ENCODE results near the gene NEO1. TPM values are rescaled to one million over a fixed set of nuclear protein-coding genes. Genes with fewer than 3 reads are reported as not detected.
"Not testable (repeated sequence)": the region's sequence is repeated elsewhere in the genome, so short reads cannot be mapped to it uniquely, and the experiment has no call there.

Gene NEO1
- polyA plus RNA-seq, 1 donor from 2014 or later: 57.0 TPM

DNA sequence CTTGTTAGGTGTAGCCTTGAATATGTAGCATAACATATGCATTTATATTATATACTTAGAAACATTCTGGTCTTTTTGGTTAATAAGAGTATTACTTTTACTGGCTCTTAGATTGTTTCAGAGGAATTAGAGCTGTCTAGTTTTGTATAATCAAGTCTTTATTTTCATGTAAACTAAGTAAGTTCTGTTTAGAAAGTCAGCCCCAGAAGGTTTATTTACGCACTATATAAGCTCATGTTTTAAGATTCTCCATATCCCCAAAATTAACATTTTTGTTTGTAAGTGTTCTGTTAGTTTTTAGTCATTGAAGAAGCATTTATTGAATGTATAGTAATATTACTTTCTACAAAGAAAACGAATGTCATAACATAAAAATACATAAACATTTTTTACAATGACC lies 158.4 kb downstream of the NEO1 start:
- no peak overlapping the region for H3K4me3 ChIP-seq (ENCODE audit: low read length)

DNA sequence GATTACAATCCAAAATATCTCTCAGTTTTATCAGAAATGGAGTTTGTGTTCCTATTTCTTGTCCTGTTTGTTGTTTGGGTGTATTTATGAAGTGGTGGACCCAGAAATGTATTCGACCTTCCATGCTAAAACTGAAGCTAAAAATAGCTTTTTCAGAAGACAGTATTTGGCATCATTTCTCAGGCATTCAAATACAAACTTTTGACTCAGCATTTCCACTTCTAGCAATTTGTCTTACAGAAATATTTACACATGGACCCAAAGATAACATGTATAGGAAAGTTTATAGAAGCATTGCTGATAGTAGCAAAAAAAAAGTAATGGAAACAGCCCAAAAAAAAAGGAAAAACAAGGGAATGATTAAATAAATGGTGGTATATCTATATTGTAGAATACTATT lies 160.2 kb downstream of the NEO1 start:
- no peaks in the 10 kb centered on the region for H3K79me2 ChIP-seq (replicated peaks; ENCODE audit: insufficient read depth, low read length)
- no peak overlapping the region for H3K27ac ChIP-seq (ENCODE audit: low read length)
- H4K20me1 ChIP-seq (ENCODE audit: insufficient read depth): no peaks in the 10 kb centered on the region
- no peaks in the 10 kb centered on the region for H3K9me2 ChIP-seq (ENCODE audit: insufficient read depth, low read length)
- TF ChIP-seq TAF1 (IDR thresholded peaks at IDR 0.05; ENCODE audit: low read depth): no peak
- H3K9ac ChIP-seq (ENCODE audit: low read length): no peak overlapping the region
- H3K9me3 ChIP-seq (ENCODE audit: low read length): no peaks in the 10 kb centered on the region
- peaks cover 3% of the 10 kb centered on the region for H3K36me3 ChIP-seq (ENCODE audit: insufficient read depth, low read length)
- H3K27me3 ChIP-seq (ENCODE audit: insufficient read depth, low read depth, low read length): no peaks in the 10 kb centered on the region
- H3K4me3 ChIP-seq (ENCODE audit: low read length): no peak overlapping the region
- H2AFZ ChIP-seq (ENCODE audit: low read depth, low read length): no peak overlapping the region
- H3F3A ChIP-seq (ENCODE audit: insufficient read depth, low read length, poor library complexity, severe bottlenecking): no peaks in the 10 kb centered on the region
- no peak overlapping the region for H3K4me2 ChIP-seq (ENCODE audit: low read length)

More for the DNA sequence above, 158.4 kb downstream of the NEO1 start:
- H3K4me2 ChIP-seq (ENCODE audit: low read length): no peak overlapping the region
- no peak overlapping the region for H3K27ac ChIP-seq (ENCODE audit: low read length)
- H3K79me2 ChIP-seq (replicated peaks; ENCODE audit: insufficient read depth, low read length): no peaks in the 10 kb centered on the region
- no peaks in the 10 kb centered on the region for H3K27me3 ChIP-seq (ENCODE audit: insufficient read depth, low read depth, low read length)
- H3K9me3 ChIP-seq (ENCODE audit: low read length): no peaks in the 10 kb centered on the region
- no peak overlapping the region for H2AFZ ChIP-seq (ENCODE audit: low read depth, low read length)
- TF ChIP-seq, protein P1, sequence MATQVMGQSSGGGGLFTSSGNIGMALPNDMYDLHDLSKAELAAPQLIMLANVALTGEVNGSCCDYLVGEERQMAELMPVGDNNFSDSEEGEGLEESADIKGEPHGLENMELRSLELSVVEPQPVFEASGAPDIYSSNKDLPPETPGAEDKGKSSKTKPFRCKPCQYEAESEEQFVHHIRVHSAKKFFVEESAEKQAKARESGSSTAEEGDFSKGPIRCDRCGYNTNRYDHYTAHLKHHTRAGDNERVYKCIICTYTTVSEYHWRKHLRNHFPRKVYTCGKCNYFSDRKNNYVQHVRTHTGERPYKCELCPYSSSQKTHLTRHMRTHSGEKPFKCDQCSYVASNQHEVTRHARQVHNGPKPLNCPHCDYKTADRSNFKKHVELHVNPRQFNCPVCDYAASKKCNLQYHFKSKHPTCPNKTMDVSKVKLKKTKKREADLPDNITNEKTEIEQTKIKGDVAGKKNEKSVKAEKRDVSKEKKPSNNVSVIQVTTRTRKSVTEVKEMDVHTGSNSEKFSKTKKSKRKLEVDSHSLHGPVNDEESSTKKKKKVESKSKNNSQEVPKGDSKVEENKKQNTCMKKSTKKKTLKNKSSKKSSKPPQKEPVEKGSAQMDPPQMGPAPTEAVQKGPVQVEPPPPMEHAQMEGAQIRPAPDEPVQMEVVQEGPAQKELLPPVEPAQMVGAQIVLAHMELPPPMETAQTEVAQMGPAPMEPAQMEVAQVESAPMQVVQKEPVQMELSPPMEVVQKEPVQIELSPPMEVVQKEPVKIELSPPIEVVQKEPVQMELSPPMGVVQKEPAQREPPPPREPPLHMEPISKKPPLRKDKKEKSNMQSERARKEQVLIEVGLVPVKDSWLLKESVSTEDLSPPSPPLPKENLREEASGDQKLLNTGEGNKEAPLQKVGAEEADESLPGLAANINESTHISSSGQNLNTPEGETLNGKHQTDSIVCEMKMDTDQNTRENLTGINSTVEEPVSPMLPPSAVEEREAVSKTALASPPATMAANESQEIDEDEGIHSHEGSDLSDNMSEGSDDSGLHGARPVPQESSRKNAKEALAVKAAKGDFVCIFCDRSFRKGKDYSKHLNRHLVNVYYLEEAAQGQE (IDR thresholded peaks at IDR 0.05; ENCODE audit: borderline replicate concordance): no peak
- TF ChIP-seq TAF1 (IDR thresholded peaks at IDR 0.05; ENCODE audit: low read depth): no peak
- TF ChIP-seq RAD21 (conservative IDR thresholded peaks at IDR 0.05): no peak
- TF ChIP-seq, protein P2, sequence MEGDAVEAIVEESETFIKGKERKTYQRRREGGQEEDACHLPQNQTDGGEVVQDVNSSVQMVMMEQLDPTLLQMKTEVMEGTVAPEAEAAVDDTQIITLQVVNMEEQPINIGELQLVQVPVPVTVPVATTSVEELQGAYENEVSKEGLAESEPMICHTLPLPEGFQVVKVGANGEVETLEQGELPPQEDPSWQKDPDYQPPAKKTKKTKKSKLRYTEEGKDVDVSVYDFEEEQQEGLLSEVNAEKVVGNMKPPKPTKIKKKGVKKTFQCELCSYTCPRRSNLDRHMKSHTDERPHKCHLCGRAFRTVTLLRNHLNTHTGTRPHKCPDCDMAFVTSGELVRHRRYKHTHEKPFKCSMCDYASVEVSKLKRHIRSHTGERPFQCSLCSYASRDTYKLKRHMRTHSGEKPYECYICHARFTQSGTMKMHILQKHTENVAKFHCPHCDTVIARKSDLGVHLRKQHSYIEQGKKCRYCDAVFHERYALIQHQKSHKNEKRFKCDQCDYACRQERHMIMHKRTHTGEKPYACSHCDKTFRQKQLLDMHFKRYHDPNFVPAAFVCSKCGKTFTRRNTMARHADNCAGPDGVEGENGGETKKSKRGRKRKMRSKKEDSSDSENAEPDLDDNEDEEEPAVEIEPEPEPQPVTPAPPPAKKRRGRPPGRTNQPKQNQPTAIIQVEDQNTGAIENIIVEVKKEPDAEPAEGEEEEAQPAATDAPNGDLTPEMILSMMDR (IDR thresholded peaks at IDR 0.05; ENCODE audit: poor library complexity, severe bottlenecking): no peak
- TF ChIP-seq EZH2 (IDR thresholded peaks at IDR 0.05; ENCODE audit: borderline replicate concordance, insufficient read depth, low read length, poor library complexity, severe bottlenecking): no peak
- TF ChIP-seq EP300 (conservative IDR thresholded peaks at IDR 0.05; ENCODE audit: poor library complexity, severe bottlenecking): no peak
- no peak for TF ChIP-seq SMC3 (conservative IDR thresholded peaks at IDR 0.05; ENCODE audit: poor library complexity)
- TF ChIP-seq MXI1 (conservative IDR thresholded peaks at IDR 0.05; ENCODE audit: poor library complexity, severe bottlenecking): no peak
- TF ChIP-seq POLR2AphosphoS5 (IDR thresholded peaks at IDR 0.05): no peak
- H3K9me2 ChIP-seq (ENCODE audit: insufficient read depth, low read length): no peaks in the 10 kb centered on the region
- peaks cover 3% of the 10 kb centered on the region for H3K36me3 ChIP-seq (ENCODE audit: insufficient read depth, low read length)
- H3K9ac ChIP-seq (ENCODE audit: low read length): no peak overlapping the region
- no peaks in the 10 kb centered on the region for H3F3A ChIP-seq (ENCODE audit: insufficient read depth, low read length, poor library complexity, severe bottlenecking)
- H4K20me1 ChIP-seq (ENCODE audit: insufficient read depth): no peaks in the 10 kb centered on the region

DNA sequence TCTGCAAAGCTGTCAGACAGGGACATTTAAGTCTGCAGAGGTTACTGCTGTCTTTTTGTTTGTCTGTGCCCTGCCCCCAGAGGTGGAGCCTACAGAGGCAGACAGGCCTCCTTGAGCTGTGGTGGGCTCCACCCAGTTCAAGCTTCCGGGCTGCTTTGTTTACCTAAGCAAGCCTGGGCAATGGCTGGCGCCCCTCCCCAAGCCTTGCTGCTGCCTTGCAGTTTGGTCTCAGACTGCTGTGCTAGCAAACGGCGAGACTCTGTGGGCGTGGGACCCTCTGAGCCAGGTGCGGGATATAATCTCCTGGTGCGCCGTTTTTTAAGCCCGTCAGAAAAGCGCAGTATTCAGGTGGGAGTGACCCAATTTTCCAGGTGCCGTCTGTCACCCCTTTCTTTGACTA lies 169.2 kb downstream of the NEO1 start:
- not testable (repeated sequence) for H3K9me2 ChIP-seq (ENCODE audit: insufficient read depth, low read length); H3K36me3 ChIP-seq (ENCODE audit: insufficient read depth, low read length); H3K4me2 ChIP-seq (ENCODE audit: low read length); H3K9me3 ChIP-seq (ENCODE audit: low read length); H3K79me2 ChIP-seq (replicated peaks; ENCODE audit: insufficient read depth, low read length); H3F3A ChIP-seq (ENCODE audit: insufficient read depth, low read length, poor library complexity, severe bottlenecking); H4K20me1 ChIP-seq (ENCODE audit: insufficient read depth); H3K27me3 ChIP-seq (ENCODE audit: insufficient read depth, low read depth, low read length); H2AFZ ChIP-seq (ENCODE audit: low read depth, low read length); H3K9ac ChIP-seq (ENCODE audit: low read length); H3K4me3 ChIP-seq (ENCODE audit: low read length); H3K27ac ChIP-seq (ENCODE audit: low read length)

Measured in neural cell (in vitro differentiated cells).